Uterus (tissue), 4 donors: ENCODE data around the gene UBL5. TPM values are rescaled to one million over a fixed set of nuclear protein-coding genes. Genes with fewer than 3 reads are reported as not detected.

Source experiments
- DNase-seq, 2 donors: peaks; one replicate each; pipeline ENCODE4 v3.0.0-alpha.2; 2019 to 2020
- H3K27ac ChIP-seq, 2 donors: fragments of 200-600 bp; sonication (generic); 1 replicate in 1 of 2; 2 replicates in 1 of 2; pipeline ENCODE4 v1.5.1; 2016 to 2018
- H3K27me3 ChIP-seq, 2 donors: fragments of 200-600 bp; sonication (generic); one replicate each; pipeline ENCODE4 v1.5.1; 2018 to 2019; ENCODE audit warnings: control low read depth in 1 of 2
- H3K36me3 ChIP-seq, 2 donors: fragments of 200-600 bp; sonication (generic); one replicate each; pipeline ENCODE4 v1.5.1; 2019; ENCODE audit warnings: control low read depth in 1 of 2
- H3K4me1 ChIP-seq, 2 donors: fragments of 200-600 bp; sonication (generic); one replicate each; pipeline ENCODE4 v1.5.1; 2018 to 2019; ENCODE audit warnings: control low read depth in 1 of 2
- H3K4me3 ChIP-seq, 2 donors: fragments of 200-600 bp; sonication (generic); 1 replicate in 1 of 2; 2 replicates in 1 of 2; pipeline ENCODE4 v1.5.1; 2018 to 2019; ENCODE audit warnings: mild to moderate bottlenecking in 1 of 2
- H3K9me3 ChIP-seq, 2 donors: fragments of 200-600 bp; sonication (generic); one replicate each; pipeline ENCODE4 v1.5.1; 2019; ENCODE audit warnings: control low read depth in 1 of 2
- CTCF ChIP-seq, 4 experiments: fragments of 200-600 bp in 2 of 4; fragments of 450-650 bp in 2 of 4; sonication (generic) in 2 of 4; IDR thresholded peaks; one replicate each; pipeline ENCODE4 v1.5.1; 2016 to 2019; ENCODE audit warnings: antibody characterized with exemption in 4 of 4, mild to moderate bottlenecking in 2 of 4, moderate library complexity in 1 of 4
- POLR2A ChIP-seq, 2 donors: fragments of 450-650 bp; IDR thresholded peaks; one replicate each; pipeline ENCODE4 v1.6.1; 2016; ENCODE audit warnings: antibody characterized with exemption in 2 of 2, mild to moderate bottlenecking in 1 of 2, moderate library complexity in 1 of 2
- intact Hi-C: fragments of 100-400 bp; cut with DNase I; formaldehyde crosslinking; loops from one replicate; pipeline ENCODE4 v1.15.1; 2023; ENCODE audit warnings: low total_unique reads
- total RNA-seq, 4 donors: library from RNA; depleted of rRNA in 3 of 4; stranded (reverse); fragments of >200 nt in 3 of 4; gene quantifications; one replicate each; pipeline versions ENCODE4 v1.1.0 to v1.2.4, GENCODE V29; 2014 to 2023
- donor health status: DM: yes; HTN: yes; CAD: no.

Gene UBL5
- total RNA-seq, 4 donors from 2014 or later: 180 to 1,153 (median 222) TPM

GRCh38 chr19:9857076-9857721 is 29.5 kb downstream of the UBL5 start:
- intact Hi-C loops: no loop called here
- DNase-seq: no peak
- H3K27me3 ChIP-seq: no peaks in the 10 kb centered on the region

GRCh38 chr19:9857920-9858746 is 30.4 kb downstream of the UBL5 start:
- Histone ChIP-seq H3K4me3 (no peak overlapping the region), H3K36me3 (no peaks in the 10 kb centered on the region), H3K27ac (no peak overlapping the region), H3K27me3 (no peaks in the 10 kb centered on the region), H3K4me1 (no peaks in the 10 kb centered on the region), H3K9me3 (no peaks in the 10 kb centered on the region)
- TF ChIP-seq POLR2A (IDR thresholded peaks at IDR 0.05) (no peak), CTCF (IDR thresholded peaks at IDR 0.05) (no peak)
- intact Hi-C loops: no loop called here
- no peak for DNase-seq

More at GRCh38 chr19:9857076-9857721, 29.5 kb downstream of the UBL5 start:
- TF ChIP-seq CTCF (IDR thresholded peaks at IDR 0.05) (no peak), POLR2A (IDR thresholded peaks at IDR 0.05) (no peak)
- Histone ChIP-seq H3K36me3 (no peaks in the 10 kb centered on the region), H3K4me1 (no peaks in the 10 kb centered on the region), H3K4me3 (no peak overlapping the region), H3K9me3 (no peaks in the 10 kb centered on the region), H3K27ac (no peak overlapping the region)

DNA sequence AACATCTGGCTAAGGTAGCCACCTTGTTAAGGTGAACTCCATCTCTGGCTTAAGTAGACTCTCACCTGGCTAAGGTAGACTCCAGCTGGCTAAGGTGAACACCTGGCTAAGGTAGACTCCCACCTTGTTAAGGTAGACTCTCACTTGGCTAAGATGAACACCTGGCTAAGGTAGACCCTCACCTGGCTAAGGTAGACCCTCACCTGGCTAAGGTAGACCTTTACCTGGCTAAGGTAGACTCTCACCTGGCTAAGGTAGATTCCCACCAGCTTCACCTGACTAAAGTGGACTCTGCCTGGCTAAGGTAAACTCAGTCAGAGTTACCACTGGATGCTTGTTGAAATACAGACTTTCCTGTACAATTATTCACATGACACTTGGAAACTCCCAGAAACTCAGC is 31.0 kb downstream of the UBL5 start:
- TF ChIP-seq POLR2A (IDR thresholded peaks at IDR 0.05): no peak
- no peak for TF ChIP-seq CTCF (IDR thresholded peaks at IDR 0.05)
- no peaks in the 10 kb centered on the region for H3K4me1 ChIP-seq
- intact Hi-C loops: no loop called here
- H3K27me3 ChIP-seq: no peaks in the 10 kb centered on the region
- H3K4me3 ChIP-seq: no peak overlapping the region
- no peak overlapping the region for H3K27ac ChIP-seq
- no peaks in the 10 kb centered on the region for H3K9me3 ChIP-seq
- no peak for DNase-seq
- no peaks in the 10 kb centered on the region for H3K36me3 ChIP-seq

GRCh38 chr19:9860407-9860806 is 32.7 kb downstream of the UBL5 start:
- no peak for DNase-seq
- Histone ChIP-seq H3K27me3 (no peaks in the 10 kb centered on the region), H3K36me3 (no peaks in the 10 kb centered on the region), H3K27ac (no peak overlapping the region), H3K4me1 (no peaks in the 10 kb centered on the region), H3K4me3 (no peak overlapping the region), H3K9me3 (no peaks in the 10 kb centered on the region)
- TF ChIP-seq CTCF (IDR thresholded peaks at IDR 0.05): no peak
- no peak for TF ChIP-seq POLR2A (IDR thresholded peaks at IDR 0.05)
- intact Hi-C loops: no loop called here

DNA sequence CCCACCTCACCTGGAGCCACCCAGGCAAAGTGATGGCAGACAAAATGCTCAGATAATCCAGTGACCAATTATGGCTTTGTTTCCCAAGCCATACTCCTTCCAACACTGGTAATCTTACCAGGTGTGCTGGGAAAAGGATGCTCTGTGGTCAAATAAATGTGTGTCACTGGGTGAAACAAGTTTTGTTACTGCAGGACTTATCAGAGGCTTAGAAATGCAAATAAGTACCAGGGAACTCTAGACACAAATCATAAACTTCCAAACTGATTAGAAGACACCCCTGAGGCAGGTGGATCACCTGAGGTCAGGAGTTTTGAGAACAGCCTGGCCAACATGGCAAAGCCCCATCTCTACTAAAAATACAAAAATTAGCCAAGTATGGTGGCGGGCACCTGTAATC is 33.8 kb downstream of the UBL5 start:
- TF ChIP-seq POLR2A (IDR thresholded peaks at IDR 0.05): no peak
- TF ChIP-seq CTCF (IDR thresholded peaks at IDR 0.05): no peak
- no peak for DNase-seq
- Histone ChIP-seq H3K27me3 (no peaks in the 10 kb centered on the region), H3K4me1 (no peaks in the 10 kb centered on the region), H3K27ac (no peak overlapping the region), H3K4me3 (no peak overlapping the region), H3K36me3 (no peaks in the 10 kb centered on the region), H3K9me3 (no peaks in the 10 kb centered on the region)
- intact Hi-C loops: no loop called here
